ENCODE results near the gene CD3E.
A peak's percentile ranks its signal among the peaks of the same experiment; 100 is the strongest.
"Not testable (repeated sequence)": the region's sequence is repeated elsewhere in the genome, so short reads cannot be mapped to it uniquely, and the experiment has no call there.

Gene CD3E

GRCh38 chr11:118304227-118304567 lies 333 bp upstream of the CD3E start:
- Histone ChIP-seq H2AFZ (ENCODE audit: low read depth, low read length, severe bottlenecking) (peak overlapping the region; percentile 37), H3K9ac (ENCODE audit: low read length) (no peak overlapping the region), H3K4me2 (ENCODE audit: low read depth, low read length, poor library complexity, severe bottlenecking) (no peak overlapping the region), H4K20me1 (ENCODE audit: low read depth, low read length) (no peaks in the 10 kb centered on the region), H3K79me2 (ENCODE audit: insufficient read depth, low read length) (no peaks in the 10 kb centered on the region), H3K27me3 (ENCODE audit: low read length) (no peaks in the 10 kb centered on the region), H3K9me3 (ENCODE audit: insufficient read depth, low read length) (no peaks in the 10 kb centered on the region), H3K27ac (ENCODE audit: low read depth, low read length) (no peak overlapping the region), H3K9me2 (replicated peaks; ENCODE audit: insufficient read depth, low read length) (no peaks in the 10 kb centered on the region), H3K36me3 (ENCODE audit: low read length) (no peaks in the 10 kb centered on the region), H3K4me3 (ENCODE audit: insufficient read depth, low read length, poor library complexity, severe bottlenecking) (no peak overlapping the region), H3F3A (ENCODE audit: insufficient read depth) (no peaks in the 10 kb centered on the region)
- TF ChIP-seq CTCF (IDR thresholded peaks at IDR 0.05; ENCODE audit: insufficient read depth, low read length, poor library complexity, severe bottlenecking) (no peak), EZH2phosphoT487 (conservative IDR thresholded peaks at IDR 0.05; ENCODE audit: low read length) (no peak)

- Histone ChIP-seq H3K9ac (ENCODE audit: low read length) (no peak overlapping the region), H4K20me1 (ENCODE audit: low read depth, low read length) (no peaks in the 10 kb centered on the region), H3K36me3 (ENCODE audit: low read length) (no peaks in the 10 kb centered on the region), H3K27ac (ENCODE audit: low read depth, low read length) (no peak overlapping the region), H3K9me2 (replicated peaks; ENCODE audit: insufficient read depth, low read length) (no peaks in the 10 kb centered on the region), H3K27me3 (ENCODE audit: low read length) (no peaks in the 10 kb centered on the region), H3K9me3 (ENCODE audit: insufficient read depth, low read length) (no peaks in the 10 kb centered on the region), H3F3A (ENCODE audit: insufficient read depth) (no peaks in the 10 kb centered on the region), H3K79me2 (ENCODE audit: insufficient read depth, low read length) (no peaks in the 10 kb centered on the region), H3K4me3 (ENCODE audit: insufficient read depth, low read length, poor library complexity, severe bottlenecking) (no peak overlapping the region), H3K4me2 (ENCODE audit: low read depth, low read length, poor library complexity, severe bottlenecking) (no peak overlapping the region), H2AFZ (ENCODE audit: low read depth, low read length, severe bottlenecking) (no peak overlapping the region)
- no peak for TF ChIP-seq CTCF (IDR thresholded peaks at IDR 0.05; ENCODE audit: insufficient read depth, low read length, poor library complexity, severe bottlenecking)
- no peak for TF ChIP-seq EZH2phosphoT487 (conservative IDR thresholded peaks at IDR 0.05; ENCODE audit: low read length)
Observed at GRCh38 chr11:118305726-118306125, 1.2 kb downstream of the CD3E start.

GRCh38 chr11:118306556-118306955 lies 2.0 kb downstream of the CD3E start:
- H3K4me2 ChIP-seq (ENCODE audit: low read depth, low read length, poor library complexity, severe bottlenecking): no peak overlapping the region
- no peak for TF ChIP-seq CTCF (IDR thresholded peaks at IDR 0.05; ENCODE audit: insufficient read depth, low read length, poor library complexity, severe bottlenecking)
- TF ChIP-seq EZH2phosphoT487 (conservative IDR thresholded peaks at IDR 0.05; ENCODE audit: low read length): no peak

GRCh38 chr11:118308995-118309528 lies 4.5 kb downstream of the CD3E start:
- H3K79me2 ChIP-seq (ENCODE audit: insufficient read depth, low read length); H3K9me3 ChIP-seq (ENCODE audit: insufficient read depth, low read length); H3K27me3 ChIP-seq (ENCODE audit: low read length): not testable (repeated sequence)

More at GRCh38 chr11:118306556-118306955, 2.0 kb downstream of the CD3E start:
- Histone ChIP-seq H3K9me2 (replicated peaks; ENCODE audit: insufficient read depth, low read length) (no peaks in the 10 kb centered on the region), H3K9ac (ENCODE audit: low read length) (no peak overlapping the region), H3K36me3 (ENCODE audit: low read length) (no peaks in the 10 kb centered on the region), H3F3A (ENCODE audit: insufficient read depth) (no peaks in the 10 kb centered on the region), H4K20me1 (ENCODE audit: low read depth, low read length) (no peaks in the 10 kb centered on the region), H3K27me3 (ENCODE audit: low read length) (no peaks in the 10 kb centered on the region), H3K79me2 (ENCODE audit: insufficient read depth, low read length) (no peaks in the 10 kb centered on the region), H3K9me3 (ENCODE audit: insufficient read depth, low read length) (no peaks in the 10 kb centered on the region), H2AFZ (ENCODE audit: low read depth, low read length, severe bottlenecking) (no peak overlapping the region), H3K4me3 (ENCODE audit: insufficient read depth, low read length, poor library complexity, severe bottlenecking) (no peak overlapping the region), H3K27ac (ENCODE audit: low read depth, low read length) (no peak overlapping the region)

More at GRCh38 chr11:118308995-118309528, 4.5 kb downstream of the CD3E start:
- not testable (repeated sequence) for H3K9ac ChIP-seq (ENCODE audit: low read length); H3F3A ChIP-seq (ENCODE audit: insufficient read depth); H4K20me1 ChIP-seq (ENCODE audit: low read depth, low read length); H3K27ac ChIP-seq (ENCODE audit: low read depth, low read length); H3K9me2 ChIP-seq (replicated peaks; ENCODE audit: insufficient read depth, low read length); H3K4me2 ChIP-seq (ENCODE audit: low read depth, low read length, poor library complexity, severe bottlenecking); H2AFZ ChIP-seq (ENCODE audit: low read depth, low read length, severe bottlenecking); H3K36me3 ChIP-seq (ENCODE audit: low read length); H3K4me3 ChIP-seq (ENCODE audit: insufficient read depth, low read length, poor library complexity, severe bottlenecking)
